C4-2B (cell line): ENCODE data around the gene ZNF536.
"Not testable (repeated sequence)": the region's sequence is repeated elsewhere in the genome, so short reads cannot be mapped to it uniquely, and the experiment has no call there.

ENCODE experiments used
- H3K27ac ChIP-seq: fragments of 450-650 bp; 2 replicates; pipeline ENCODE4 v1.5.1; 2017
- ZFX ChIP-seq: fragments of 450-650 bp; IDR thresholded peaks from 2 replicates; pipeline ENCODE4 v1.6.1; 2017
- TF ChIP-seq, protein P1 (sequence below): fragments of 450-650 bp; conservative IDR thresholded peaks from 2 replicates; pipeline ENCODE4 v1.5.1; 2017; ENCODE audit warnings: mild to moderate bottlenecking

Gene ZNF536

DNA sequence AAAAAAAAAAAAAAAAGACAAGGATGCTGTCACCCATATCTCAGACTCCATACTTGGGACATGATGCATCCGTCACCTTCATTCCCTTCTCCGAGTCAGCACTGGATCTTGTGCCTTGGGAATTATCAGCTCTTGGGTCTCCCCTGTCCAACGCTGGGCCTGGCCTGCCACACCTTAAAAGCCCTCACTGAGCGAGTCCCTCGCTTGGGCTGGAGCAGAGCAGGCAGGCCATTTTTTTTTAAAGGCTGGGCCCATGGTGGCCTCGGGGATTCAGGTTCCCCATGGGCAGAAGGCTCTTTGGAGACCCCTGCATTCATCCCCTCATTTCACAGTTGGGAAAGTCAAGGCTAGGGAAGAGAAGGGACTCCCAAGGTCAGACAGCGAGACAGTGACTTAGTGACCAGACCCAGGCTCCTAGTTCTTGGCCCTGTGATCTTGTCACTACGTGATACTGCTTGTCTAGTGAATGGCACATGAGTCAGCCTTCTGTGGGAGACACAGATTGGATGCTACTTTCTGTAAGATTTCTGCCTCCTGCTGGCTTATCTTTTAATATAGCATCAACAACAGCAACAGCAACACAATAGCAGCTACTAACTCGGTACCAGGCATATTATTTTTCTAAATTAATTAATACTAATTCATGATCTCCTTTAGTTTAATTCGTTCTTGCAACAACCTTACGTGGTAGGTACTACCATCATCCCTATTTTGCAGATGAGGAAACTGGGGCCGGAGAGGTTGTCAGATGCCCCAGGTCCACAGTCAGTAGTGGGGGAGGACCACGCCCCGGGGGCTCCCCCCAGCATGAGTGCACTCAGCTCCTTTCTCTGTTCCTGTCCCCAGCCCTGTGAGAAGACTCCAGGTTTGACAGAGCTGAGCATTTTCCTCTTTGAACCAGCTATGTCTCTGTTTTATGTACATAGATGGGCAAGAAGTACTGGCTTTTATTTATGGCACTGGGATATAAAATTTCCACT lies 27.4 kb upstream of the ZNF536 start:
- H3K27ac ChIP-seq, result no peak overlapping the region
- TF ChIP-seq, protein P1, sequence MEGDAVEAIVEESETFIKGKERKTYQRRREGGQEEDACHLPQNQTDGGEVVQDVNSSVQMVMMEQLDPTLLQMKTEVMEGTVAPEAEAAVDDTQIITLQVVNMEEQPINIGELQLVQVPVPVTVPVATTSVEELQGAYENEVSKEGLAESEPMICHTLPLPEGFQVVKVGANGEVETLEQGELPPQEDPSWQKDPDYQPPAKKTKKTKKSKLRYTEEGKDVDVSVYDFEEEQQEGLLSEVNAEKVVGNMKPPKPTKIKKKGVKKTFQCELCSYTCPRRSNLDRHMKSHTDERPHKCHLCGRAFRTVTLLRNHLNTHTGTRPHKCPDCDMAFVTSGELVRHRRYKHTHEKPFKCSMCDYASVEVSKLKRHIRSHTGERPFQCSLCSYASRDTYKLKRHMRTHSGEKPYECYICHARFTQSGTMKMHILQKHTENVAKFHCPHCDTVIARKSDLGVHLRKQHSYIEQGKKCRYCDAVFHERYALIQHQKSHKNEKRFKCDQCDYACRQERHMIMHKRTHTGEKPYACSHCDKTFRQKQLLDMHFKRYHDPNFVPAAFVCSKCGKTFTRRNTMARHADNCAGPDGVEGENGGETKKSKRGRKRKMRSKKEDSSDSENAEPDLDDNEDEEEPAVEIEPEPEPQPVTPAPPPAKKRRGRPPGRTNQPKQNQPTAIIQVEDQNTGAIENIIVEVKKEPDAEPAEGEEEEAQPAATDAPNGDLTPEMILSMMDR, result no peak
- TF ChIP-seq ZFX, result no peak

DNA sequence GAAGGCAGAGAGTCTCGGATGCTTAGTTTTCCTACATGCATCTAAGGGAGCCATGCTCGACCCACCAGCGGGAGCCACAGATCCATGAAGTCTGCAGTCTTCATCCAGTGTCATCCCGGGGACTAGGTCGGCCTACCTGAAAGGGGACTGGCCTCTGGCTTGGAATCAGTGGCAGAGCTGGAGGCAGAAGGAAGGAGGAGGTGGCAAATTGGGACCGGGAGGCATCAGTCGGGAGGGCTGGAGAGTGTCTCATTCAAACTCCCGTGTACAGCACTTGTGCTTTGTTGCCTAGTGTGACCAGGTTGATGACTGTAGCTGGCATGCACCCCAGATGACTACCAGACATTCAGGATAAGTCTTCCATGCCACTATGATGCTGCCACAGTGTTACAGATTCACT lies 26.5 kb upstream of the ZNF536 start:
- H3K27ac ChIP-seq, result no peak overlapping the region
- TF ChIP-seq, protein P1, result no peak
- no peak for TF ChIP-seq ZFX

DNA sequence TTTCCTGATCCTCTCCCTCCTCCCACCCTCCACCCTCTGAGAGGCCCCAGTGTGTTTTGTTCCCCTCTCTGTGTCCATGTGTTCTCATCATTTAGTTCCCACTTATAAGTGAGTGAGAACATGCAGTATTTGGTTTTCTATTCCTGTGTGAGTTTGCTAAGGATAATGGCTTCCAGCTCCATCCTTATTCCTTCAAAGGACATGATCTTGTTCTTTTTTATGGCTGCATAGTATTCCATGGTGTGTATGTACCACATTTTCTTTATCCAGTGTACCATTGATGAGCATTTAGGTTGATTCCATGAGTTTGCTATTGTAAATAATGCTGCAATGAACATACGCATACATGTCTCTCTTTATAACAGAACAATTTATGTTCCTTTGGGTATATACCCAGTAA lies 25.7 kb upstream of the ZNF536 start:
- H3K27ac ChIP-seq, result not testable (repeated sequence)

DNA sequence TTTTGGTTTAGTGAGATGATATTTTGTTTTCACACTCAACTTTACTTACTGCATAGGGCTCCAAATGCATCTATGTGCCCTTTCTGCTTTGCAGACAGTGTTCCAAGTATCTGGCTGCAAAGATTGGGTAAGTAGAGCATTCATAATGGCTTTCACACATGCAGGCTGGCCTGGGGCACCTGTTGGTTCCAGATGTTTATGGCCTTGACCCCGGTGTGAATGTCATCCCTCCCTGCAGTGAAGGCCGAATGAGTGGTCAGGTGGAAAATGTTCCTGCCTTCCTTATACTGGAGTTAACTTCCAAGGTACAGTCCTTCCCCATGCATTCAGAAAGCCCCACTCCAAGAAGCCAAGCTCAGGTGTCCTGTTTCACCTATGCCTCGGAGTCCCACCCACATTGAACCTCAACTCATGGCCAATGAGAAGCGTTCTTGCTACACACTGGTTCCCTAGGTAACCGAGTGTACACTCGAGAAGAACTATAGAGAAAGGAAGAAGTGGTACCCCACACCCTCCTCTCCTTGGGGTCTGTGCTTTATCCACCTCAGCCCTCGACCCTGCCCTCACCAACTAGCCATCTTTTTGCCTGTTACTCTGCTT lies 23.0 kb upstream of the ZNF536 start:
- H3K27ac ChIP-seq, result no peak overlapping the region
- TF ChIP-seq ZFX, result no peak
- TF ChIP-seq, protein P1, result no peak

DNA sequence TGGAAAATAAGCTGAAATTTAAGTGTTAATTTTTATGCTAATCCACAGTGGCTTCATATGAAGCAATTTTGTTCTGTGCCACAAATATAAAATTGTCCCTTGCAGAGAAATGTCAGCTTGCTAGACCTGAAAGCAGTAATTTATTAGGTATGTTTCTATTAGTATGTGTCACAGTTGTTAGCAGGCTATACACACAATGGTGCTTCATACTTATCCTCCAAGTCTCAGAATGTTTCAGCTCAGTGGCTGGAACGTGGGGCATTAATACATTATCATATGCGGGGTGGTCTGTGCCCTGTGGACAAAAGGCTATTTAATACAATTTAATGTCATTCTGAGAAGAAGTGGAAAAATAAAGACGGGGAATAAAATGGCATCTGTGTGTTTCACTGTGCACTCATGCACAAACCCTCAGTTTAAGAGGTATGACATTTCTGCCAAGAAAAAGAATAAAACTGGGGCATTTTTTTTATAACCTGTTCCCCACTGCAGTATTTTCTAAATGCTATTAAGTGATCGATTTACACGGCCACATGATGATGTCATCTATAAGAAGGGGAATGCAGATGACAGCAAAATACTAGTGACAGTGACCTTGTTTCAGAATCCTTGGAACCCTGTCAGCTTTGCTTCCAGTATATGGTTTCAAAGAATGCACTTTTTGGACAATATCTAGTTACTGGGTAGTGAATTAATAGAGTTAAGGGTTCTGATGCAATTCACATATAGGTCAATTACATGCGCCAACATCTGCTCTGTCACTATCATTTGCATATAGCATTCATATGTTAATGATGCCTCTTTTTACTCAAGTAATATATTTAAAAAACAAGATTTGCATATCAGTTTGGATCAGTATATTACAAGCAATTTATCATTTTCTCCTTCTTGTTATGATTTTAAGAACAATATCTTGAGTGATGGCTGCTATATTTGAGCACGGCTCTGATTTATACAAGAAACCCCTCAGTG lies 21.2 kb upstream of the ZNF536 start:
- H3K27ac ChIP-seq, result no peak overlapping the region

DNA sequence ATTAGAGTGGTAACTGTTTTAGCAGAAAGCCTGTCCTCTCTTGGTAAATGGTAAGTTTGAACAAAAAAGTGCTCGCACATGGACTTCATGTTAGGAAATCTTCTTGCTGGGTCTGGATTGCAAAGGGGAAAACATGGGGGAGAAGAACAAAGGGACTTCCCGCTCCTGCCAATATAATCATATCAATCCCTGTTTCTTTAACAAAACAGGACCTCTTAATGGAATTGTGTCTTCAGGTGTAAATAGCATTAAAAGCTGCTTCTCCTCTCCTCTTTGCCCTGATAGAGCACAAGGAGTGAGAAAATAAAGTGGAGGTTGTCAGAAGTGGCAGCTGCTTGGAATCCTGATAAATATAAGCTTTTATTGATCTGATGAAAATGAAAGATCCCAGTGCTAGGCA lies 20.4 kb upstream of the ZNF536 start:
- TF ChIP-seq, protein P1, result no peak
- no peak for TF ChIP-seq ZFX
- no peak overlapping the region for H3K27ac ChIP-seq

More for the DNA sequence above, 21.2 kb upstream of the ZNF536 start:
- no peak for TF ChIP-seq ZFX
- TF ChIP-seq, protein P1, result no peak

DNA sequence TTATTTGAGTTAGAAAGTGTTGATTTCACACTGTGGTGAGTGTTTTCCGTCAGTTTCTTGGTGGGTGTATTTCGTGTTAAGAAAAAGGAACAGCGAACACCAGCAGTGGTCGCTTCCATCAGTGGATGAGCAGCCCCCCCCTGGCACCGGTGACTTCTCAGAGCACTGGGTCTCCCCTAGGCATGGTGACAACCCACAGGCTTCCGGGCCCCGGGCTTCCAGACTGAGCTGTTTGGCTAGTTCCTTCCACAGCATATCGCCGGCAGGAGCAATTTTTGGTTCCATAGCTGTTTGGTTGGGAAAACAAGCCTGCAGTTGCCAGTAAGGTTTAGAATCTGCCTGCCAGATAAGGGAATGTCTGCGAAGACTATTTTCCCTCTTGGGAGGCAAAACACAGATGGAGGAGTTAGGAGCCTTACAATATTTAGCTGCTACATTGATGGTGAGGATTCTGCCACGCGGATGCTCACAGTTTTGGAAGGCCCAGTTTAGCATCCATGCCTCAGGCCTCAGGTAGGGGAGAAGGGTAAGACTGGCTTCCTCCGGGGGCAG lies 18.7 kb upstream of the ZNF536 start:
- no peak overlapping the region for H3K27ac ChIP-seq
- TF ChIP-seq ZFX, result no peak
- TF ChIP-seq, protein P1, result no peak
